Measurements from ENCODE around the gene POC5. TPM values are rescaled to one million over a fixed set of nuclear protein-coding genes. Genes with fewer than 3 reads are reported as not detected.

POC5 gene
- total and polyA plus RNA-seq, 2 experiments from 2014 or later = 16.2 to 25.9 TPM

GRCh38 chr5:75756211-75756610 lies 39.0 kb upstream of the POC5 start:
- no peaks in the 10 kb centered on the region for H3K4me1 Mint-ChIP-seq
- Histone ChIP-seq H3K27ac (ENCODE audit: low read depth) (no peak overlapping the region), H4K20me1 (replicated peaks; ENCODE audit: insufficient read depth) (no peaks in the 10 kb centered on the region), H3F3A (replicated peaks; ENCODE audit: low read depth) (no peaks in the 10 kb centered on the region), H3K79me2 (replicated peaks; ENCODE audit: insufficient read depth) (no peaks in the 10 kb centered on the region), H3K36me3 (ENCODE audit: insufficient read depth) (no peaks in the 10 kb centered on the region), H3K27me3 (ENCODE audit: insufficient read depth) (no peaks in the 10 kb centered on the region), H3K4me2 (no peak overlapping the region), H3K4me1 (ENCODE audit: insufficient read depth) (no peaks in the 10 kb centered on the region), H3K4me3 (no peak overlapping the region), H2AFZ (peak overlapping the region; percentile 66), H3K9me2 (ENCODE audit: insufficient read depth) (no peaks in the 10 kb centered on the region)
- DNase-seq (ENCODE audit: low spot score) (no peak), ATAC-seq (no peak)
- no peak overlapping the region for H3K27ac Mint-ChIP-seq
- H3K27me3 Mint-ChIP-seq (ENCODE audit: insufficient read depth, low read depth, poor library complexity) = no peaks in the 10 kb centered on the region
- TF ChIP-seq CREB1 (CRISPR knock-in tag; IDR thresholded peaks at IDR 0.05; ENCODE audit: low read depth) (no peak), REST (IDR thresholded peaks at IDR 0.05; ENCODE audit: unreplicated experiment) (no peak), ZNF331 (CRISPR knock-in tag; IDR thresholded peaks at IDR 0.05; ENCODE audit: low read depth) (no peak), ZNF114 (CRISPR knock-in tag; IDR thresholded peaks at IDR 0.05) (no peak), STAT1 (IDR thresholded peaks at IDR 0.05; ENCODE audit: unreplicated experiment) (no peak), NANOG (IDR thresholded peaks at IDR 0.05; ENCODE audit: borderline replicate concordance) (no peak), POLR2AphosphoS5 (IDR thresholded peaks at IDR 0.05; ENCODE audit: low read depth) (no peak), ZNF462 (CRISPR knock-in tag; IDR thresholded peaks at IDR 0.05) (no peak), CTCF (conservative IDR thresholded peaks at IDR 0.05; ENCODE audit: low read depth in 2 of 2) (no peak), EZH2 (IDR thresholded peaks at IDR 0.05; ENCODE audit: low read depth, unreplicated experiment) (no peak), EZH2phosphoT487 (IDR thresholded peaks at IDR 0.05; ENCODE audit: unreplicated experiment) (no peak), JUNB (IDR thresholded peaks at IDR 0.05; ENCODE audit: unreplicated experiment) (no peak), ETS1 (IDR thresholded peaks at IDR 0.05) (no peak)
- H3K9me3 Mint-ChIP-seq = no peaks in the 10 kb centered on the region
- H3K4me3 Mint-ChIP-seq = no peak overlapping the region
- no peaks in the 10 kb centered on the region for H3K36me3 Mint-ChIP-seq (ENCODE audit: low read depth)

All from GM23338 (cell line).